Keratinocyte (primary cell): ENCODE data around the gene MAGEA2. TPM values are rescaled to one million over a fixed set of nuclear protein-coding genes. Genes with fewer than 3 reads are reported as not detected.
"Not testable (repeated sequence)": the region's sequence is repeated elsewhere in the genome, so short reads cannot be mapped to it uniquely, and the experiment has no call there.

Experiments used
- DNase-seq: peaks from one replicate; pipeline ENCODE4 v3.0.0-alpha.2; 2011; ENCODE audit warnings: low read depth, missing footprints, low spot score
- FAIRE-seq: peaks from 2 replicates; lab custom pipeline; 2011; peaks lifted over from hg19 to GRCh38; lab: Jason Lieb, UNC
- H2AFZ ChIP-seq: 2 replicates; pipeline ENCODE4 v1.6.0; 2012; ENCODE audit warnings: low read length, control low read depth, inconsistent platforms; ENCODE audit not compliant: control insufficient read depth
- H3K27ac ChIP-seq: 2 replicates; pipeline ENCODE4 v1.5.1; 2011; ENCODE audit warnings: low read length; ENCODE audit not compliant: control insufficient read depth, insufficient read depth
- H3K27me3 ChIP-seq: 3 replicates; pipeline ENCODE4 v1.6.0; 2011; ENCODE audit warnings: low read length; ENCODE audit not compliant: control insufficient read depth, insufficient read depth; ENCODE audit errors: extremely low read depth
- H3K36me3 ChIP-seq, 2 experiments: 2 replicates in 1 of 2; 3 replicates in 1 of 2; pipeline ENCODE4 v1.5.1; 2011; ENCODE audit warnings: low read length in 2 of 2, mild to moderate bottlenecking in 1 of 2; ENCODE audit not compliant: control insufficient read depth in 2 of 2, insufficient read depth in 2 of 2; ENCODE audit errors: extremely low read depth in 1 of 2
- H3K4me1 ChIP-seq: 3 replicates; pipeline ENCODE4 v1.5.1; 2011; ENCODE audit warnings: low read length; ENCODE audit not compliant: control insufficient read depth, insufficient read depth; ENCODE audit errors: extremely low read depth
- H3K4me2 ChIP-seq: 3 replicates; pipeline ENCODE4 v1.6.0; 2011; ENCODE audit warnings: low read depth, low read length; ENCODE audit not compliant: control insufficient read depth, insufficient read depth; ENCODE audit errors: extremely low read depth
- H3K4me3 ChIP-seq, 3 experiments: fragments of 200-600 bp in 1 of 3; sonication (generic) in 1 of 3; 2 replicates in 2 of 3; 3 replicates in 1 of 3; pipeline ENCODE4 v1.5.1; 2011 to 2016; ENCODE audit warnings: low read length in 3 of 3, mild to moderate bottlenecking in 3 of 3, control low read depth in 2 of 3, inconsistent platforms in 1 of 3, low read depth in 1 of 3, mixed read lengths in 1 of 3, mixed run types in 1 of 3, moderate library complexity in 1 of 3; ENCODE audit not compliant: control insufficient read depth in 2 of 3, insufficient read depth in 2 of 3; ENCODE audit errors: extremely low read depth in 1 of 3
- H3K79me2 ChIP-seq: 2 replicates; pipeline ENCODE4 v1.6.0; 2012; ENCODE audit warnings: low read length; ENCODE audit not compliant: control insufficient read depth, insufficient read depth
- H3K9ac ChIP-seq: 3 replicates; pipeline ENCODE4 v1.6.0; 2011; ENCODE audit warnings: low read length; ENCODE audit not compliant: control insufficient read depth, insufficient read depth; ENCODE audit errors: extremely low read depth
- H3K9me1 ChIP-seq: 3 replicates; pipeline ENCODE4 v1.6.0; 2011; ENCODE audit warnings: low read length; ENCODE audit not compliant: control insufficient read depth, insufficient read depth; ENCODE audit errors: extremely low read depth
- H3K9me3 ChIP-seq: 2 replicates; pipeline ENCODE4 v1.5.1; 2012; ENCODE audit warnings: low read depth, low read length; ENCODE audit not compliant: control insufficient read depth
- H4K20me1 ChIP-seq: 3 replicates; pipeline ENCODE4 v1.6.0; 2011; ENCODE audit warnings: low read length; ENCODE audit not compliant: control insufficient read depth, insufficient read depth; ENCODE audit errors: extremely low read depth
- CTCF ChIP-seq, 3 experiments: IDR thresholded peaks in 1 of 3; conservative IDR thresholded peaks in 1 of 3; optimal IDR thresholded peaks in 1 of 3; 2 replicates in 2 of 3; 3 replicates in 1 of 3; pipeline versions ENCODE3 to v1.5.1; 2011; ENCODE audit warnings: low read length in 3 of 3, mild to moderate bottlenecking in 3 of 3, moderate library complexity in 2 of 3, control low read depth in 1 of 3, inconsistent platforms in 1 of 3; ENCODE audit not compliant: insufficient read depth in 2 of 3; ENCODE audit errors: extremely low read depth in 1 of 3
- EZH2 ChIP-seq: IDR thresholded peaks from one replicate; pipeline ENCODE4 v1.6.1; 2012; ENCODE audit warnings: inconsistent platforms, mild to moderate bottlenecking, low read length, moderate library complexity
- dilution Hi-C: fragments of 300-500 bp; cut with MboI; formaldehyde crosslinking; loops from one replicate; pipeline ENCODE4 v1.7.0; 2020; ENCODE audit warnings: low sequenced_read_pairs; ENCODE audit not compliant: extremely low pct_ligation_motif_present
- polyA plus RNA-seq, 5 experiments: library from polyadenylated mRNA; depleted of rRNA in 3 of 5; stranded (reverse) in 3 of 5; stranded (forward) in 1 of 5; unstranded in 1 of 5; fragments of >200 nt; gene quantifications; 1 replicate in 1 of 5; 2 replicates in 3 of 5; 3 replicates in 1 of 5; pipeline versions ENCODE4 v1.2.1 to v1.2.3, GENCODE V29; 2011 to 2012; ENCODE audit warnings: missing spikeins in 2 of 5, low read depth in 1 of 5, low replicate concordance in 1 of 5

Gene MAGEA2
- polyA plus RNA-seq, 1 donor (not counting 4 experiments of a cell fraction or from before 2014, with no cell fraction given), result not detected

DNA sequence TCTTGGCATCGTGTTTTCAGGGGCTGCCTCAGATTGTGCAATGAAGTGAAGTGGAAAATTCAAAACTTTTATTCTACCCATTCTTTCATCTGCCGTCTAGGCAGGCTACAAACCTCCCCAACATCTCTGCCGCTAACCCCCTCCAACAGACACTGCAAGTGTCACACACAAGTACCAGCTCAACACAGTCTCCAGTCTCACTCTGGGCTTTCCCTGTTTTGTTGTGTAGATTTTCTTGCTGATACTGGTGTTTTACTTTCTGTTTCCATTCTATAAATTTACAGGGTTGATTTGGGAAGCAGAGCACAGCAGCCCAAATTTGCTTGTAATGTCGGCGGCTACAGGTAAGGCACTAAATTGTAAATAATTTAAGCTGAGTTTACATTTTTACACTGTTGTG is 1.2 kb upstream of the MAGEA2 start:
- H3K36me3 ChIP-seq, H3K9me1 ChIP-seq, H3K4me3 ChIP-seq, H4K20me1 ChIP-seq, H3K27ac ChIP-seq, H3K9ac ChIP-seq, H3K4me2 ChIP-seq, H2AFZ ChIP-seq, DNase-seq, H3K4me1 ChIP-seq, H3K27me3 ChIP-seq, FAIRE-seq, H3K9me3 ChIP-seq, dilution Hi-C loops, H3K79me2 ChIP-seq: not testable (repeated sequence)

GRCh38 chrX:152738560-152738959 is 15.1 kb downstream of the MAGEA2 start:
- Histone ChIP-seq H4K20me1 (no peaks in the 10 kb centered on the region), H3K4me1 (no peaks in the 10 kb centered on the region), H3K9me1 (no peaks in the 10 kb centered on the region), H3K27ac (no peak overlapping the region), H3K36me3 (no peaks in the 10 kb centered on the region), H3K4me3 (no peak overlapping the region), H2AFZ (no peak overlapping the region), H3K9ac (no peak overlapping the region), H3K27me3 (no peaks in the 10 kb centered on the region), H3K79me2 (no peaks in the 10 kb centered on the region), H3K9me3 (no peaks in the 10 kb centered on the region), H3K4me2 (no peak overlapping the region)
- DNase-seq (no peak), FAIRE-seq (no peak)
- dilution Hi-C loops, result no loop called here
- TF ChIP-seq EZH2 (no peak), CTCF (optimal IDR thresholded peaks at IDR 0.05 in 1 of 3, IDR thresholded peaks at IDR 0.05 in 1 of 3, conservative IDR thresholded peaks at IDR 0.05 in 1 of 3; ENCODE audit: extremely low read depth in 1 of 3, insufficient read depth in 2 of 3, low read length in 3 of 3) (no peak)

GRCh38 chrX:152736528-152736927 is 17.1 kb downstream of the MAGEA2 start:
- DNase-seq, H3K36me3 ChIP-seq, H3K79me2 ChIP-seq, H3K27me3 ChIP-seq, H3K4me3 ChIP-seq, H3K4me2 ChIP-seq, H3K9me1 ChIP-seq, dilution Hi-C loops, H3K27ac ChIP-seq, H3K9me3 ChIP-seq, H2AFZ ChIP-seq, FAIRE-seq, H4K20me1 ChIP-seq, H3K4me1 ChIP-seq, H3K9ac ChIP-seq: not testable (repeated sequence)
